HG03064 (cell line): ENCODE measurements around the gene AKAP1.

Experiments
- ATAC-seq: cut with Tn5 transposase; IDR thresholded peaks from one replicate; pipeline ENCODE4 v1.9.1; 2021; ENCODE audit warnings: low read depth; ENCODE audit not compliant: unreplicated experiment

The AKAP1 gene

GRCh38 chr17:57073626-57074025, 11.4 kb upstream of the AKAP1 start:
- ATAC-seq = no peak

GRCh38 chr17:57075193-57075592, 9.9 kb upstream of the AKAP1 start:
- no peak for ATAC-seq

- ATAC-seq = no peak
Observed at GRCh38 chr17:57075785-57076184, 9.3 kb upstream of the AKAP1 start.

GRCh38 chr17:57077000-57077399, 8.0 kb upstream of the AKAP1 start:
- ATAC-seq = no peak

GRCh38 chr17:57078274-57078673, 6.8 kb upstream of the AKAP1 start:
- ATAC-seq = no peak

- no peak for ATAC-seq
Observed at GRCh38 chr17:57080718-57081117, 4.3 kb upstream of the AKAP1 start.

GRCh38 chr17:57082441-57082840, 2.6 kb upstream of the AKAP1 start:
- ATAC-seq = no peak

- peak; percentile 22 for ATAC-seq
Observed at GRCh38 chr17:57084361-57084801, 665 bp upstream of the AKAP1 start.

GRCh38 chr17:57085448-57086068, 512 bp downstream of the AKAP1 start:
- ATAC-seq = peak; percentile 35

GRCh38 chr17:57086069-57086930, 1.3 kb downstream of the AKAP1 start:
- ATAC-seq = no peak

- ATAC-seq = no peak
Observed at GRCh38 chr17:57088298-57088697, 3.3 kb downstream of the AKAP1 start.

GRCh38 chr17:57089391-57089790, 4.3 kb downstream of the AKAP1 start:
- no peak for ATAC-seq

- no peak for ATAC-seq
Observed at GRCh38 chr17:57090560-57091185, 5.6 kb downstream of the AKAP1 start.

GRCh38 chr17:57091186-57091618, 6.2 kb downstream of the AKAP1 start:
- ATAC-seq = no peak

- no peak for ATAC-seq
Observed at GRCh38 chr17:57092171-57092570, 7.1 kb downstream of the AKAP1 start.

GRCh38 chr17:57092779-57093178, 7.7 kb downstream of the AKAP1 start:
- ATAC-seq = no peak

- ATAC-seq = no peak
Observed at GRCh38 chr17:57096472-57097202, 11.6 kb downstream of the AKAP1 start.

- ATAC-seq = no peak
Observed at GRCh38 chr17:57097832-57098421, 12.9 kb downstream of the AKAP1 start.

- ATAC-seq = no peak
Observed at GRCh38 chr17:57099165-57099564, 14.1 kb downstream of the AKAP1 start.

- ATAC-seq = no peak
Observed at GRCh38 chr17:57102122-57102521, 17.1 kb downstream of the AKAP1 start.
